ENCODE measurements around the gene LAGE3.

The LAGE3 gene

GRCh38 chrX:154515966-154516655, 37.0 kb upstream of the LAGE3 start, which contains the start of gene FAM3A (continued):
- TF ChIP-seq PRDM4 (tag by site-specific recombination; IDR thresholded peaks at IDR 0.05) = 0 out of 2 replicates have a peak, but pooled peaks have one; percentile 15
- peak; percentile 91 for TF ChIP-seq PRDM10 (tag by site-specific recombination; IDR thresholded peaks at IDR 0.05)
- peak; percentile 74 for TF ChIP-seq ZSCAN30 (tag by site-specific recombination; IDR thresholded peaks at IDR 0.05)
- TF ChIP-seq ZNF791 (tag by site-specific recombination; IDR thresholded peaks at IDR 0.05) = no peak
- TF ChIP-seq ZNF302 (tag by site-specific recombination; IDR thresholded peaks at IDR 0.05; ENCODE audit: low read depth) = no peak
- TF ChIP-seq ZNF416 (tag by site-specific recombination; IDR thresholded peaks at IDR 0.05) = no peak
- no peak for TF ChIP-seq PRDM1 (tag by site-specific recombination; IDR thresholded peaks at IDR 0.05)
- TF ChIP-seq ZNF398 (tag by site-specific recombination; IDR thresholded peaks at IDR 0.05) = no peak
- TF ChIP-seq BCL11B (tag by site-specific recombination; IDR thresholded peaks at IDR 0.05; ENCODE audit: low read depth) = no peak
- peak; percentile 58 for TF ChIP-seq ZBTB17 (tag by site-specific recombination; IDR thresholded peaks at IDR 0.05)
- peak; percentile 47 for TF ChIP-seq PATZ1 (tag by site-specific recombination; IDR thresholded peaks at IDR 0.05)
- TF ChIP-seq HIC1 (tag by site-specific recombination; IDR thresholded peaks at IDR 0.05) = 0 out of 2 replicates have a peak, but pooled peaks have one; percentile 6
- TF ChIP-seq ZNF202 (tag by site-specific recombination; IDR thresholded peaks at IDR 0.05; ENCODE audit: borderline replicate concordance) = no peak
- no peak for TF ChIP-seq HOXD13 (CRISPR knock-in tag; IDR thresholded peaks at IDR 0.05; ENCODE audit: borderline replicate concordance)
- TF ChIP-seq ZNF510 (tag by site-specific recombination; IDR thresholded peaks at IDR 0.05; ENCODE audit: insufficient replicate concordance) = no peak
- no peak for TF ChIP-seq ZNF10 (tag by site-specific recombination; IDR thresholded peaks at IDR 0.05)
- no peak for TF ChIP-seq WT1 (tag by site-specific recombination; IDR thresholded peaks at IDR 0.05)
- TF ChIP-seq ZNF274 (IDR thresholded peaks at IDR 0.05; ENCODE audit: low read length) = no peak
- TF ChIP-seq ZNF274 (tag by site-specific recombination; IDR thresholded peaks at IDR 0.05; ENCODE audit: borderline replicate concordance) = no peak
- TF ChIP-seq ZNF140 (tag by site-specific recombination; IDR thresholded peaks at IDR 0.05) = no peak
- TF ChIP-seq ZNF341 (tag by site-specific recombination; IDR thresholded peaks at IDR 0.05; ENCODE audit: low read depth) = no peak
- TF ChIP-seq ZBTB1 (tag by site-specific recombination; IDR thresholded peaks at IDR 0.05) = no peak
- TF ChIP-seq ZFP37 (tag by site-specific recombination; IDR thresholded peaks at IDR 0.05) = no peak
- TF ChIP-seq ZNF623 (tag by site-specific recombination; IDR thresholded peaks at IDR 0.05) = no peak
- no peak for TF ChIP-seq ZNF157 (tag by site-specific recombination; IDR thresholded peaks at IDR 0.05)
- TF ChIP-seq ZNF354C (tag by site-specific recombination; IDR thresholded peaks at IDR 0.05; ENCODE audit: borderline replicate concordance, low read depth) = no peak
- no peak for TF ChIP-seq ZNF555 (tag by site-specific recombination; conservative IDR thresholded peaks at IDR 0.05)
- TF ChIP-seq ZNF843 (tag by site-specific recombination; IDR thresholded peaks at IDR 0.05) = no peak
- TF ChIP-seq ZNF211 (tag by site-specific recombination; IDR thresholded peaks at IDR 0.05; ENCODE audit: low read depth) = no peak

Data from HEK293 (cell line).